HG02678 (cell line): ENCODE data around the gene LINGO4.

Experiments used
- ATAC-seq: cut with Tn5 transposase; IDR thresholded peaks from one replicate; pipeline ENCODE4 v1.9.1; 2021; ENCODE audit warnings: mild to moderate bottlenecking, moderate library complexity; ENCODE audit not compliant: unreplicated experiment

LINGO4 gene, protein sequence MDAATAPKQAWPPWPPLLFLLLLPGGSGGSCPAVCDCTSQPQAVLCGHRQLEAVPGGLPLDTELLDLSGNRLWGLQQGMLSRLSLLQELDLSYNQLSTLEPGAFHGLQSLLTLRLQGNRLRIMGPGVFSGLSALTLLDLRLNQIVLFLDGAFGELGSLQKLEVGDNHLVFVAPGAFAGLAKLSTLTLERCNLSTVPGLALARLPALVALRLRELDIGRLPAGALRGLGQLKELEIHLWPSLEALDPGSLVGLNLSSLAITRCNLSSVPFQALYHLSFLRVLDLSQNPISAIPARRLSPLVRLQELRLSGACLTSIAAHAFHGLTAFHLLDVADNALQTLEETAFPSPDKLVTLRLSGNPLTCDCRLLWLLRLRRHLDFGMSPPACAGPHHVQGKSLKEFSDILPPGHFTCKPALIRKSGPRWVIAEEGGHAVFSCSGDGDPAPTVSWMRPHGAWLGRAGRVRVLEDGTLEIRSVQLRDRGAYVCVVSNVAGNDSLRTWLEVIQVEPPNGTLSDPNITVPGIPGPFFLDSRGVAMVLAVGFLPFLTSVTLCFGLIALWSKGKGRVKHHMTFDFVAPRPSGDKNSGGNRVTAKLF

DNA sequence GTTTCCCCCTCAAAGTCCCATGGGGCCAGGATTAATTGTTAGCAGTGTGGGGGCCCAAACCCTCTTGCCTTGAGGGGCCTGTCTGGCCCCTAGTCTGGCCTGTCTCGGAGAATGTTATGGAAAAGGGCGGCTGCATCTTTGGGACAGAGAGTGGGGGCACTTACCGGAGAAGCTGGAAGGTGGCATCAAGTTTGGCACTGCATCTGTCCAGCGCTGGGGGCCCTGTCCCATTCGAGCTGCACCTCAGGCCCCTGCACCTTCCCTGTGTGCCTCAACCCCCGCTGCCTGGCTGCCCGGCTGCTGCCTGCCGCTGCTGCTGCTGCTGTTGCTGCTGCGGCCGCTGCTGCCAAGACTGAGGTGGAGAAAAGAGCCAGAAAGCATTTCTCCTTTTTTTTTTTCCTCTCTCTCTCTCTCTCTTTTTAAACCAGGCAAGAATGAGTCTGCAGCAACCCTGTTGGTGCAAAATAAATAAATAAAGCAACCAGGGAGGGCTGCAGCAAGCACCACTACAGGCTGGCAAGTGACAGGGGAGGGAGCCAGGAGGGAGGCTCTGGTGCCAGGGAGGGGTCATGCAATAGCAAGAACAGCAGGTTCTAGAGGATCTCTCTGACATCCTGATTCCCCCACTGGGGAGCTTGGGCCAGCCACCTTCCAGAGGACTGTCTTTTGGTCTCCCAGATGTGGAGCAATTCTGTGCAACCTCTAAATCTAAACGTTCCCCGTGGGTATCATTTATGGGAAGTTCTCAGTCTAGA, at the start of gene LINGO4:
TSS of gene LINGO4 (minus strand) at position 354 of the 755 bp plus-strand sequence. CDS start 2,715 bp downstream, outside the sequence.
- no peak for ATAC-seq

DNA sequence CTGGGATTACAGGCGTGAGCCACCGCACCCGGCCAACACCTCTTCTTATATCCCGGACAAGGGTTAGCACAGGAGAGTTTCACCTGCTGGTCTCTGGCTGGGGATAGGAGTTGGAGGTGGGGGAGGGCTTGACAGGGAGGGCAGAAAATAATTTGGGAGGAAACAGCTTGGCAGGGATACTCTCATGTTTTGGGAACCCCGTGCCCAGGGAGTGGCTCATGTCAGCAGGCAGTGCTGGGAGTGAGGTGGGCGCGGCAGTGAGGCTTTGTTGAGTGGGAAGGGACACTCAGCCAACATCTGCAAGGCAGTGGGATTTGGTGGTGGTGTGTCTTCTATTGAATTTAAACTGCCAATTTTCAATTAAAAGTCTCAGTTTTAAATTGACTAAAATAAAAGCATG, 49.4 kb upstream of the LINGO4 start:
- ATAC-seq = no peak

DNA sequence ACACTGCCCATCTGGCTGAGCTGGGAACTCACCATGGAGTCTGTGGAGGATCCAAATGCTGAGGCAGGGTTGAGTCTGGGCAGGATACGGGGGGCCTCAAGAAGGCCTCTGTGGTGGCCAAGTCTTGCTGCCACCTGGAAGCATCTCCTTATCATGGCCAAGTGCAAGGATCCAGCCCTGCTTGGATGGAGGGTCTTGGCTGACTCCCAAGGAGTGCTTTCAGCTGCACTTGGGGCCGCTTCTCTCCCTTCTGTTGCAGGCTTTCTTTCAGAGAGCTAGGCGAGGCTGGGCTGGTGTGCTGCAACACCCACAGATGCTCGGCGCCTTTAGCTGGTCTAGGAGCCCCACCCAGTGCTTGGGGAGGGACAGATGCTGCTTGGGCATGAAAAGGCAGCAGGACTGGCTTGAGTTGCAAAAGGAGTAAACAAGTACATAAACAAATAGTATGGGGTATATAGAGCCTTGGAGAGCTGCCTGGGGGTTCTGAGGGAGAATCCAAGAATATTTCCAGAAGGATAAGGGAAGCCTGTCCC, 48.3 kb upstream of the LINGO4 start, which contains the start of gene THEM5:
TSS of gene THEM5 (minus strand) at position 302 of the 533 bp plus-strand sequence. CDS start at position 155, 147 bp downstream.
- no peak for ATAC-seq

DNA sequence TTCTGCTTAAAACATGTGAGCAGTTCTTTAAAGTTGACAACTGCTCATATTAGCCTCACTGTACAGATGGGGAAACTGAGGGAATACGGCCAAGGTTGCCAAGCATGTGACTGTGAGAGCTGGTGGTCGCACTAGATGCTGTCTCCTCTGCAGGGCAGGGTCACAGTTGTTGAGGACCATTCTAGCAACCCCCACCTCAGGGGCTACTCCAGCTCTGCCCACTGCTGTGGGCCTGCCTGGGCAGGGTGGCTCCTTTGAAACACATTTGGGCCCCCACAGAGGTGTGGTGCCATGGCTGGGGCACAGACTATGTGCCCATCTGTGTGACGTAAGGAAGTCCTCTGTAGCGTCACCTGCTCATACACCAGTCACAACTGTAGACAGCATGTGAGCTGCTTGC, 47.5 kb upstream of the LINGO4 start:
- no peak for ATAC-seq

DNA sequence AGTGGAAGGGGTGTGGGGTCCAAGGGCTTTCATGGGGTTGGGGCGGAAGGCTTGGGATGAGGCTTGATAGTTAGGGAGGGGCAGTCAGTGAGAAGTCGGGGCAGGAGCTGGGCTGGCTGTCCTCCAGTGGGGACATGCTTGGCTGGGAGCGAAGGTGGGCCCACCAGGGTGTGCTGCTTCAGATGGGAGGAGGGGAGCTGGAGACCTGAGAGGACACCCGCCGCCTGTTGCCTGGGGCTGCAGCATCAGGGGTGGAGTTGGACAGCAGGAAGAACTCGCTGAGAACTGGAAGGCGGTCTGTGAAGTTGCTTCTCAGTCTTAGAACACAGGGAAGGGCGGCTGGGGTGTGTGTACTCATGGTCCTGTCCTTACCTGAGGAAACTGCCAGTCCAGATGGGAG, 46.7 kb upstream of the LINGO4 start:
- no peak for ATAC-seq

GRCh38 chr1:151849871-151850270, 44.7 kb upstream of the LINGO4 start:
- no peak for ATAC-seq

DNA sequence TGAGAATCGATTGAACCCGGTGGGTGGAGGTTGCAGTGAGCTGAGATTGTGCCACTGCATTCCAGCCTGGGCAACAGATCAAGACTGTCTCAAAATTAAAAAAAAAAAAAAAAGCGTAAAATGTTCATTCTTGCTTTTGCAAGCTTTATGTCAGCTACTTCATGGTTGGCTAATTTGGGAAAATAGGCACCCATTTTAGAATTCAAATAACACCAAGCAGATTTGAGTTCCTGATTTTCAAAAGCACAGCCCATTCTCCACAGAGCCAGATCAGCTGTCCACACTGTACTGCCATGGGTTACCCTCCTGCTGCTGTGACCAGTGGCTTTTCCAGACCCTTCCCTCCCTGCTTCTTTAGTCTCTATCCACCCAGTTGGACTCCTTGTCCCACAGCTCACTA, 43.9 kb upstream of the LINGO4 start:
- no peak for ATAC-seq

DNA sequence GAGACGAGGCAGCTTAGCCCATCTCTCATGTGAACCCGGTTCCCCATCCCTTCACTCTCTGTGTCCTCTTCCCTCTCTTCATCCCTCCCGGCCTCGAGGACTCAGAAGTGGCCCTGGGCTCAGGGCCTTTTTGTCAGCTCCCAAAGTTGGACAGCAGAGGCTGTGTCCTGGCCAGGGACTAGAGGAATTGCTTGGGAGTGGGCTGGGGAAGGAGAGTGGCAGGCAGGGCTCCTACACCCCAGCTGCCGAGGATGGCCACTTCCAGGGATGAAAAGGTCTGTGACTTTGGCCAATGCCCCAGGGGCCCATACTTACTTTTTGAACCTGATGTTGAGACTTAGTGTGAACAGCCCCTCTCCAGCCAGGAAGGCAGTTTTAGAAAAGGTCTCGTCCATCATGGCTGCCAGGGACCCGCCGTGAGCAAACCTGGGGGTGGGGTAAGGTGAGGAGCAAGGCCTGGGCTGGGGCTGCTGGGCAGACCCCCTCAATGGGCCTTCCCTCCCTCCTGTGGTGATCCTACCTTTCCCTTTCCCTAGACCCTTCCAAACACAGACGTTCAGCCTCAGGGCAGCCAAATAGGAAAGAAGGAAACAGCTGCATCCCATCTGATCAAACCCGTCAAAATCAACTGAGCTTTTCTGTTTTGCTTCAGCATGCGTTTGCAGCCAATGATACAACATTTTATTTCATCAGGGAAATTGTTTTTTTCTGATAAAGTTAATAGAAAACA, 42.8 kb upstream of the LINGO4 start:
- no peak for ATAC-seq

- no peak for ATAC-seq
Observed at GRCh38 chr1:151846686-151847237, 41.5 kb upstream of the LINGO4 start.

DNA sequence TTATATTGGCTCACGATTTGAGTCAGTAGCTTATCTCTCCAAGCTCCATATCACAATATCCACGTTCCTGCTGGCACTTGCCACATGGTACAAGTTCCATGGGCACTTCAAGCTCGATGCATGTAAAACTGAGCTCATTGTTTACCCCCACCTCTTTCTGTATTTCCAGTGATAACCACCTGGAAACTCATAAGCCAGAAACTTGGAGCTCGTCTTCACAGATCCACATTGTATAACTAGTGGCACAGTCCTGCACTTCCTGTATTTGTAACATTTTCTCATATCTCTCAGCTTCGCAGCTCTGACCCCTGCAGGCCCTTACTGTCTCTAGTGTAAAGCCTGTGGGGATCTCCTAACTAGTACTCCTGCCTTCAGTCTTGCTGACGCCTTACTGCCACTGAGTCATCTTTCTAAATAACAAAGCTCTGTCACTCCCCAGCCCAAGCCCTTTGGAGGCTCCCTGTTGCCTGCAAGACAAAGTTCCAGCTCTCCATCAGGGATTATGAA, 40.9 kb upstream of the LINGO4 start:
- ATAC-seq = no peak

DNA sequence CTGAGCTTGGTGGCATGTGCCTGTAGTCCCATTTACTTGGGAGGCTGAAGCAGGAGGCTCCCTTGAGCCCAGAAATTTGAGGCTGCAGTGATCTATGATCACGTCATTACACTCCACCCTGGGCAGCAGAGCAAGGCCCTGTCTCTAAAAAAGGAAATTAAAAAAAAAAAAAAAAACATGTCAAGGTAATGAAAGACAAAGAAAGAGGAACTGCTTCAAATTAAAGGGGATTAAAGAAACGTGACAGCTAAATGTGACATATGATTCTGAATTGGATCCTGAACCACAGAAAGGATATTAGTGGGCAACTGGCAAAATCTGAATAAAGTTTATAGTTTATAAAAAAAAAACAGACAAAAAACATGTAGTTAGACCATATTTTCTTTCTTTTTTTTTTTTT, 38.2 kb upstream of the LINGO4 start:
- no peak for ATAC-seq

DNA sequence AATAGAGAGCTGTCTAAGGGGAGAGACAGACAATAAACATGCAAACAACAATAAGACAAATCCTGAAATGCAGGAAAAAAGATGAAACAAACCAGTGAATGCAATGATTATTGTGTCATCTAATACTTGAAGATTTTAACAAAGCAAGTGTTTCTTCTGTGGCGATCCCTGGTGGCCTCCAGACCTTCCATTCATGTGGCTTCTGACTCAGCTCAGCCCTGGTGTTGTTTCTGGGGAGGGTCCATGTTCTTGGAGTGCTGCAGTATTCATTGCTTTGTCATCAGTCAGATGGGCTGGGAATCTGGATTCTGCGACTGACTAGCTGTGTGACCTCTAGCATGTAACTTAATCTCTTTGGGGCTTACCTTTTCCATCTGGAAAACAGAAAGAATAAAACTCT, 35.9 kb upstream of the LINGO4 start:
- ATAC-seq = no peak

DNA sequence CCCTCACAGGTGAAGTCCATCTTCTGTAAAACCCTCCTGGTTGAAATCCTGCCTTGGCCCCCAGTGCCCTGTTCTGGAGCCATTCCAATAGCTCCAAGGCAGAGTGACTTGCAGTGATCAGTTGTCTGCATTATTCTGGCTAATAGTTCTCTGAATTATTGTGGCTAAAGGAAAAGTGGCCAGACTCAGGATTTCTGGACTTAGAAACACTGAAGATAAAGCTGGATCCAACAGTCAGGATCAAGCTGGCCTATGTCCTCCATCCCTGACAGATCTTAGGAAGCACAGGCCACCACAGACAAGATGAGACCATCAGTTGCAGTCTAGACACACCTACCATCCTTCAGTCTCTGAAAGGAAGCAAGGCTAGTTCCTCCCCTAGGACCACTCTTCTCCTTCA, 35.2 kb upstream of the LINGO4 start:
- no peak for ATAC-seq

GRCh38 chr1:151839457-151840403, 34.5 kb upstream of the LINGO4 start, which contains the start of gene C2CD4D:
Gene C2CD4D (minus strand): TSS chr1:151839820. CDS start chr1:151838989, 831 bp downstream.
- peak; percentile 46 for ATAC-seq

- ATAC-seq = no peak
Observed at GRCh38 chr1:151839082-151839412, 33.8 kb upstream of the LINGO4 start.

GRCh38 chr1:151838222-151839081, 33.2 kb upstream of the LINGO4 start:
- no peak for ATAC-seq

GRCh38 chr1:151837884-151838221, 32.6 kb upstream of the LINGO4 start:
- ATAC-seq = no peak

DNA sequence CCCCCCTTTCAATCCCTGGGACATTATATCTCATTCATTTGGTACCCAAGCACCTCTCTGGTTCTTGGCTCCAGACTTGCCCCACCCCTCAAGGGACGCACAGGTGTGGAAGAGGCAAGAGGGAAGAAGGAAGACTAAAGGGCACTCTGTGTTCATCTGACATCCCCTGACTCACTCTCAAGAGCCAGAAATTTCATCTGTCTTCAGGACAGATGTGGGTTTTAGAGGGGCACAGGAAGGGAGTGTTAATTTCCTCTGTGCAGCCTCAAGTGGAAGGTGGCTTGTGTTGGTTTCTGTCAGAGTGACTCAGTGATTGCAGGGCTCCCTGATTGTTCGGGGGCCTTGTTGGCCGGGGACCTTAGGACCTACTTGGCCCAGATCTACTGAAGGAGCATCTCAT, 32.0 kb upstream of the LINGO4 start:
- ATAC-seq = no peak
